Activated CD4-positive, alpha-beta T cell treated with anti-CD3 and anti-CD28 coated beads for 24 hours (primary cell): ENCODE data around the gene TERT.
"Not testable (repeated sequence)": the region's sequence is repeated elsewhere in the genome, so short reads cannot be mapped to it uniquely, and the experiment has no call there.

Source experiments
- DNase-seq, 2 donors: peaks; one replicate each; pipeline ENCODE4 v3.0.0-alpha.2; 2020; ENCODE audit warnings: low read depth in 2 of 2

TERT gene

GRCh38 chr5:1294835-1295649, at the start of gene TERT:
TSS of gene TERT (minus strand) at chr5:1295068. CDS start at chr5:1294989, 79 bp downstream.
- peak; percentile 86 for DNase-seq

GRCh38 chr5:1343931-1344901, 49.3 kb upstream of the TERT start:
- DNase-seq: peak in 1 of 2 donors; percentile 12

GRCh38 chr5:1343315-1343751, 48.5 kb upstream of the TERT start:
- no peak for DNase-seq

- not testable (repeated sequence) for DNase-seq
These were observed 47.8 kb upstream of the TERT start for GRCh38 chr5:1342711-1343110.

- DNase-seq: no peak
These were observed 47.4 kb upstream of the TERT start for GRCh38 chr5:1342268-1342667.

DNA sequence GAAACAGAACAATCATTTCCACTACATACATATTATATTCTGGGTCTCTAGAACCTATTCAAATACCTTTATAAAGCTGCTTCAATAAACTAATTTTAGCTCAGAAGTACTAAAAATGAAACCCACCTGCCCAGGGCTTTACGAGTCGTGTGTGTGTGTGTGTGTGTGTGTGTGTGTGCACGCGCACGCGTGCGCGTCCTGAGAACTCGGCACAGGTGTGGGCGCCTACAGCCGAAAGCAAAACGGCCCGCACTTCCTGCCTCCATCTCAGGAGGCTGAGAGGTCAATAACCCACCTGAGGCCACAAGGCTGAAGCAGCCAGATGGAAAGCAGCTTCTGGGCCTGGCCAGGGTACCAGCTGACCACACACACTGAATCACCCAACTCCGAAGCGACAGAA, 47.0 kb upstream of the TERT start:
- DNase-seq: no peak

DNA sequence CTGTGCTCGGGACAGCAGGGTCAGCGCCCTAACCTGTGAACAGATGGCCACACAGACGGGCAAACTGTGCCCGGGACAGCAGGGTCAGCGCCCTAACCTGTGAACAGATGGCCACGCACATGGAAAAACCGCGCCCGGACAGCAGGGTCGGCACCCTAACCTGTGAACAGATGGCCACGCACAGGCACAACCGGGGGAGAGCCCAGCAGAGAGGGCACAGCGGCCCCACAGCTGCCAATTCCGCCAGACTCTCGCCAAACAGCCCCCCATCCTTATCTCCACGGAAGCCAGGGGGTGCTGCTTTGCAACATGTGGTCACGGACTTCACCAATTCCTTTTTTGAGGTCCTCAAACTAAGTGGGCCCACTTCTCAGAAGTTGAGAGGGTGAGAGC, 44.9 kb upstream of the TERT start:
- not testable (repeated sequence) for DNase-seq

DNA sequence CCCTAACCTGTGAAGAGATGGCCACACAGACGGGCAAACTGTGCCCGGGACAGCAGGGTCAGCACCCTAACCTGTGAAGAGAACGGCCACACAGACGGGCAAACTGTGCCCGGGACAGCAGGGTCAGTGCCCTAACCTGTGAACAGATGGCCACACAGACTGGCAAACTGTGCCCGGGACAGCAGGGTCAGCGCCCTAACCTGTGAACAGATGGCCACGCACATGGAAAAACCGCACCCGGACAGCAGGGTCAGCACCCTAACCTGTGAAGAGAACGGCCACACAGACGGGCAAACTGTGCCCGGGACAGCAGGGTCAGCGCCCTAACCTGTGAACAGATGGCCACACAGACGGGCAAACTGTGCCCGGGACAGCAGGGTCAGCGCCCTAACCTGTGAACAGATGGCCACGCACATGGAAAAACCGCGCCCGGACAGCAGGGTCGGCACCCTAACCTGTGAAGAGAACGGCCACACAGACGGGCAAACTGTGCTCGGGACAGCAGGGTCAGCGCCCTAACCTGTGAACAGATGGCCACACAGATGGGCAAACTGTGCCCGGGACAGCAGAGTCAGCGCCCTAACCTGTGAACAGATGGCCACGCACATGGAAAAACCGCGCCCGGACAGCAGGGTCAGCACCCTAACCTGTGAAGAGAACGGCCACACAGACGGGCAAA, 44.4 kb upstream of the TERT start:
- not testable (repeated sequence) for DNase-seq

DNA sequence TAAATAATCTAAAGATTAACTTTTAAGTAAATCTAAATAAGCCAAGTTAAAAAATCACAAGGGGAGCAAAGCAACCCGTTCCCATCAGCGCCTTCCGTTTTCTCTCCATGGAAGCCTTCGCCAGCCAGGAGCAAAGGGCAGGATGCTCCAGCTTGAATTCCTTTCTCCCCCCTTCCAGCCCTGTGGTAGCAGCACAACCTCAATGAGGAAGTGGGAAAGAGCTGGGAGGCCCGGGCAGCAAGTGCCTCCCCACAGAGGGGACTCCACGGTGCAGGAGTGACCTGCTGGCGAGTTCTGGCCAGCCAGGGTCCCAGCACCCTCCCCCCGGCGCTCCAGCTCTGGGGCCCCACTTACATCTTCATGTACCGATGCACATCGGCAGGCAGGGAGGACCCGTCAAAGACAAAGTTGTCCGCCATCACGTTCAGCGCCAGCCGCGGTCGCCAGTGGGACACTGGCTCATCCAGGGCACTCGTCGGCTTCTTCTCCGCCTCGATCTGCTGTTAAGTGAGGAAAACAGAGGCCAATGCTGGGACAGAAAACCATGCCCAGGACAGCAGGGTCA, 43.7 kb upstream of the TERT start:
- no peak for DNase-seq

- DNase-seq: no peak
These were observed 43.3 kb upstream of the TERT start for GRCh38 chr5:1338196-1338490.

- no peak for DNase-seq
These were observed 42.8 kb upstream of the TERT start for GRCh38 chr5:1337489-1338195.

DNA sequence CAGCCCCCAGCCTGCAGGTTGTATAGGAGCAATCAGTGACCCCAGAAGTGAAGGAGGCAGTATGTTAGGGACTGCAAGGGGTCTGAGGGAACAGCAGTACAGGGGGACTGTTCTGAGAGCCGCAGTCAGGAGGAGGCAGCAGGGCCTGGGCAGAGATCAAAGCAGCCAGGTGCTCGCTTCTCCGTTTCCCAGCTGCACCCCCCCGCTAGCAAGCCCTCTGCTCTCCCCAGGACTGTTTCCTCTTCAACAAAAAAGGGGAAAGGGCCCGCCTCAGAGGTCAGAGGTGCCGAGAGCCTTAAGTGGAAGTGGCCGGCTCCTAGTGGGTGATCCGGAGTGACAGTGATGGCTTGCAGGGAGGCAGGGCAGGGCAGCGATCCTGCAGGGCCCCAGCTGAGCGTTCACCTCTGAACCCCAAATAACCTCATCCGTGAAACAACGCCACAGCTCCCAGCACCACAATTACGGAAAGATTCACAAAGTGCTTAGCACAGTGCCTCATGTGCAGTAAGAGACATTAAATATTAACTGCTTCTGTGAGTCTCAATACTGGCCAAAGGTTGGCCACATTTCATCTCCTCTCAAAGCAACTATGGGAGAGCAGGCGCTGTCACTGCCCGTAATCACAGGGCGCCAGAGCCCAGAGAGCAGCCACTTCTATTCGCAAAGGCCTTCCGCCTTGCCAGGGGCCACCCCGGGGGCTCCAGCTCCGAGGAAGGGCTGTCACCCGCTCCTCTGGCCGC, 42.1 kb upstream of the TERT start:
- DNase-seq: no peak

DNA sequence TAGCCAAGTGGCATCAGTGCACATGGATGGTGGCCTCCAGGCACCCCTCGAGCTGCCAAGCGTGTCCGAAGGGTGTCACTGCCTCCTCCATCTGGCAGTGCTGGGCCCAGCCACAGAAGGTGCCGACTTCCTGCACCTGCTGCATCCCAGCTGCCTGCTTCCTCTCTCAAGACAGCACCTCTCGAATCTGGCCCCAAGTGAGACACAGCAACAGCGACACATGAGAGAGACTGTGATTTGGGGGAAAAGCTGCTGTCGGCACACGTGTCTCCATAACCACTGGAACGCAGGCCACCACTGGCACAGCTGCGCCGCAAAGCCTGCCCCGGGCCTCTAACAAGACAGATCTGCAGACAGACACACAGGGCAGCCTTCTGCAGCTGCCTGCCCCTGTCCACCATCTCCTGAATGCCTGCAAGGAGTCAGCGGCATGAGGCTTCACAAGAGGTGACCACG, 41.3 kb upstream of the TERT start:
- DNase-seq: no peak

- no peak for DNase-seq
These were observed 40.8 kb upstream of the TERT start for GRCh38 chr5:1335540-1336095.

- DNase-seq: no peak
These were observed 40.1 kb upstream of the TERT start for GRCh38 chr5:1334831-1335539.

- DNase-seq: no peak
These were observed 39.1 kb upstream of the TERT start for GRCh38 chr5:1333986-1334385.

DNA sequence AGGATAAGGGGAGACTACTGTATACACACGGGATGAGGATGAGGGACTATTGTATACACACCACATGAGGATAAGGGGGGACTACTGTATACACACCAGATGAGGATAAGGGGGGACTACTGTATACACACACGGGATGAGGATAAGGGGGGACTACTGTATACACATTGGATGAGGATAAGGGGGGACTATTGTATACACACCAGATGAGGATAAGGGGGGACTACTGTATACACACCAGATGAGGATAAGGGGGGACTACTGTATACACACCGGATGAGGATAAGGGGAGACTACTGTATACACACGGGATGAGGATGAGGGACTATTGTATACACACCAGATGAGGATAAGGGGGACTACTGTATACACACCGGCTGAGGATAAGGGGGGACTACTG, 38.4 kb upstream of the TERT start:
- not testable (repeated sequence) for DNase-seq

- DNase-seq: no peak
These were observed 37.7 kb upstream of the TERT start for GRCh38 chr5:1332461-1333001.

DNA sequence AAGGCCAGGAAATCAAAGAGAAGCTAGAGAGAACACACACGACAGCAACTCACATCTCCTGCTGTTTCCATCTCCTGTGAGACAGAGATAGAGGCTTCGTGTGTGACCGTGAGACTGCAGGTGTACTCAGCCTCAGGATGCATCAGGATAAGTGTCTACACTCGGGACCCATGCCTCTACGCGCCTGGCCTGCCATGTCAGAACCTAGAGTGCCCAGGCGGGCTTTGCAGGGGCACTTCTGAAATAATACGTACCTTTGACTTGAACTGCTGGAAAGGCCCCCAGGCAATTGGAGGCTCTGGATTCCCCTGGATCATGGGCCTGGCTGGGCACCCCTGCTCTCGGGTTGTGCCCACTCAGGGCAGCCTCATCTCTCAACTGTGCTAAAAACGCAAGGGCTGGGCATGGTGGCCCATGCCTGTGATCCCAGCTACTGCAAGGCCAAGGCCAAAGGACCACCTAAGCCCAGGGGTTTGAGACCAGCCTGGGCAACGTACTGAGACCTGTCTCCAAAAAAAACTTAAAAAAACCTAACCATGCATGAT, 37.1 kb upstream of the TERT start:
- no peak for DNase-seq
